ENCODE data around the gene MALRD1.

MALRD1 gene

GRCh38 chr10:19048489-19048888 lies at the start of gene MALRD1:
MALRD1 (plus strand) TSS chr10:19048801; CDS start chr10:19048939, 138 bp downstream.
- DNase-seq = no peak

- no peak for DNase-seq
Observed at GRCh38 chr10:19003341-19003740, 45.3 kb upstream of the MALRD1 start.

- DNase-seq = no peak
Observed at GRCh38 chr10:19012111-19012510, 36.5 kb upstream of the MALRD1 start.

GRCh38 chr10:19014034-19014433 lies 34.6 kb upstream of the MALRD1 start:
- no peak for DNase-seq

GRCh38 chr10:19014498-19014897 lies 34.1 kb upstream of the MALRD1 start:
- no peak for DNase-seq

- DNase-seq = no peak
Observed at GRCh38 chr10:19017116-19017890, 31.3 kb upstream of the MALRD1 start.

- DNase-seq = no peak
Observed at GRCh38 chr10:19021162-19021561, 27.4 kb upstream of the MALRD1 start.

GRCh38 chr10:19024611-19025010 lies 24.0 kb upstream of the MALRD1 start:
- DNase-seq = no peak

GRCh38 chr10:19031763-19032162 lies 16.8 kb upstream of the MALRD1 start:
- no peak for DNase-seq

- no peak for DNase-seq
Observed at GRCh38 chr10:19033741-19034140, 14.9 kb upstream of the MALRD1 start.

GRCh38 chr10:19041171-19041570 lies 7.4 kb upstream of the MALRD1 start:
- DNase-seq = no peak

- no peak for DNase-seq
Observed at GRCh38 chr10:19043431-19043830, 5.2 kb upstream of the MALRD1 start.

GRCh38 chr10:19046679-19047078 lies 1.9 kb upstream of the MALRD1 start:
- no peak for DNase-seq

GRCh38 chr10:19048891-19049290 lies 290 bp downstream of the MALRD1 start:
- no peak for DNase-seq

GRCh38 chr10:19049567-19049966 lies 966 bp downstream of the MALRD1 start:
- DNase-seq = no peak

GRCh38 chr10:19054289-19054835 lies 5.8 kb downstream of the MALRD1 start:
- DNase-seq = no peak

GRCh38 chr10:19058046-19058445 lies 9.4 kb downstream of the MALRD1 start:
- no peak for DNase-seq

- DNase-seq = no peak
Observed at GRCh38 chr10:19063986-19064385, 15.4 kb downstream of the MALRD1 start.

- no peak for DNase-seq
Observed at GRCh38 chr10:19071946-19072345, 23.3 kb downstream of the MALRD1 start.

GRCh38 chr10:19077276-19077675 lies 28.7 kb downstream of the MALRD1 start:
- DNase-seq = no peak

- no peak for DNase-seq
Observed at GRCh38 chr10:19096501-19097073, 48.0 kb downstream of the MALRD1 start.

GRCh38 chr10:19097151-19097550 lies 48.5 kb downstream of the MALRD1 start:
- DNase-seq = no peak

GRCh38 chr10:19098803-19099202 lies 50.2 kb downstream of the MALRD1 start:
- DNase-seq = no peak

- DNase-seq = no peak
Observed at GRCh38 chr10:19107406-19107805, 58.8 kb downstream of the MALRD1 start.
